Stimulated activated CD4-positive, alpha-beta T cell treated with anti-CD3 and anti-CD28 coated beads, Interleukin-2, amount 100 ng/mL, for 24 hours (primary cell): Measurements from ENCODE around the gene FOXN3.
"Not testable (repeated sequence)": the region's sequence is repeated elsewhere in the genome, so short reads cannot be mapped to it uniquely, and the experiment has no call there.

Source experiments
- DNase-seq, 2 donors: peaks; one replicate each; pipeline ENCODE4 v3.0.0-alpha.2; 2020

The FOXN3 gene

DNA sequence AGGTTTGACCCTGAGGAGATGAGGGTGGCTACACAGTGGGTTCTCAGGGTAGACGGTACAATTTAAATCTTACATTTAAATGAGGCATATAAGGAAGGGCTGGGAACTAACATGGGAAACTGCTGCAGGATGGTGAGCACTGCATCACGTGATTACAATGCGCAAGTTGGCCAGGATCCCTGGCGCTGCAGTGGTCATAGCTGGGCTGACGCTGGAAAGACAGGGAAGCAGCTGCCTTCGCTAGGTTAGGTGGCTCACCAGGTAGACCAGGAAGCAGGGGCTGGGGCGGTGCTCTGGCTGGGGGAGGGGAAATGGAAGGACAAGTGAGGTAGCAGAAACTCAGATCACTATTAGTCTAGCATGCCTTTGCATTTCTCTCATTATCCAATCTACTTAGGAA lies 149.9 kb downstream of the FOXN3 start:
- no peak for DNase-seq

DNA sequence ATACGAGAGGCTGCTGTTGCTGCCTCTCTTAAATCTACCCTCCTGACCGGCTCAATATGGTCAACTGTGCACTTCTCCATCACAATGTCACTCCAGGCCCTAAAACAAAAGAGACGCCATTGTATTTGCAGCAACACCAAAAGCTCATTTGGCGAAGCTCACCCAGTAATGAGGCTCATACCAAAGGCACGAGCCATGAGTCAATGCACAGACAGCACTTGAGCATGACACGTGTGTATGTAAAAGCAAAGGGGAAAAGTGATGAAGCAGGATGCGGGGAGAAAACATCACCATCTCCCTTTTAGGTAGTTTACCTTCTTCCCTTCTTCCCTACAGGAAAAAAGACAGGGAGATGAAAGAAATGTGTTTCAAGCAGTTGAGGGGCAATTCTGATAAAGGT lies 150.3 kb downstream of the FOXN3 start:
- DNase-seq, result no peak

DNA sequence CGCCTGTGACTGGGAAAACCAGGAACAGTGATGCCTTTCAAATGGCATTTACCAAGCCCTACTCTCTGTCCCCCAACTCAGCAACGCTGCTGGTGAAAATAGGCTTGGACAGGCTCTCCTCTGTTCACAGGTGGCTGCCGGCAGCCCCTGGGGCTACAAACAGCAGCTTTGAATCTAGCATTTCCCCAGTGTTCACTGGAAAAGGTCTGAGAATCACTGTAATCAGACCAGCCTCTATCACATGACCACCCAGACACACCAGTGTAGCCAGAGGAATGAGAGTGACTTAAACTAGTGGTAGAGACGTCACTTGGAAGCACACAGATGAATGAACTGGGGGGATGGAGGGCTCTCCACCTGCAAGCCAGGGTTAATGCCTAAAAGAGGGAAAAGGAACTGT lies 151.8 kb downstream of the FOXN3 start:
- DNase-seq, result no peak

DNA sequence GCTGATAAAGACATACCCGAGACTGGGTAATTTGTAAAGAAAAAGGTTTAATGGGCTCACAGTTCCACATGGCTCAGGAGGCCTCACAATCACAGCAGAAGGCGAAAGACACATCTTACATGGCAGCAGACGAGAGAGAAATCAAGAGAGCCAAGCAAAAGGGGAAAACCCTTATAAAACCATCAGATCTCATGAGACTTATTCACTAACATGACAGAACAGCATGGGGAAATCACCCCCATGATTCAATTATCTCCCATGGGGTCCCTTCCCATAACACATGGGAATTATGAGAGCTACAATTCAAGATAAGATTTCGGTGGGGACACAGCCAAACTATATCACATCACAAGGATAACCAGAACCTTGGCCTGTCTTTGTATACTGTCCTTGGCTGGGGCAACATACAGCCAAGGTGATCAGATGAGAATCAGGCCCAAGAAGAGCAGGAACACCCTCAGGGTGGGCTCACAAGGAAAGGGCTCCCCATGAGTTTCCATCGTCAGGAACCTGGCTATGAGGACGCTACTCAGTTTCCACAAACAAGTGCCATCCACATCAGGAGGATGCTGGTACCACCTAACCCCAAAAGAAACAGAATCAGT lies 152.7 kb downstream of the FOXN3 start:
- no peak for DNase-seq

DNA sequence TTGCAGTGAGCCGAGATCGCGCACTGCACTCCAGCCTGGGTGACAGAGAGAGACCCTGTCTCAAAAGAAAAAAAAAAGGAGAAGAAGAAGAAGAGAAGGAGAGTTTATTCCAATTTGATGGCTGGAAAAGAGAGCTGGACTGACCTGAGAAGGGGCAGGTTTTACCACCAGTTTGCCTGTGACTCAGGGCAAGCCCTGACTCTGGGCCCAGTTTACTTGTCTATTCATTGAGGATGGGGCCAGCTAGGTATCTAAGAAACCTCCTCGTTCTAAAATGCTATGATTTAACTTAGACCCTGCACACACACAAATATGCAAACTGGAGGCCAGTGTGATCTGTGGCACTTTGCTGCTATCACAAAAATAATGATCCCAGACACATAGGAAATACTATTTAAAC lies 155.0 kb downstream of the FOXN3 start:
- DNase-seq, result no peak

- DNase-seq, result no peak
These were observed 156.1 kb downstream of the FOXN3 start for GRCh38 chr14:89260898-89261297.

DNA sequence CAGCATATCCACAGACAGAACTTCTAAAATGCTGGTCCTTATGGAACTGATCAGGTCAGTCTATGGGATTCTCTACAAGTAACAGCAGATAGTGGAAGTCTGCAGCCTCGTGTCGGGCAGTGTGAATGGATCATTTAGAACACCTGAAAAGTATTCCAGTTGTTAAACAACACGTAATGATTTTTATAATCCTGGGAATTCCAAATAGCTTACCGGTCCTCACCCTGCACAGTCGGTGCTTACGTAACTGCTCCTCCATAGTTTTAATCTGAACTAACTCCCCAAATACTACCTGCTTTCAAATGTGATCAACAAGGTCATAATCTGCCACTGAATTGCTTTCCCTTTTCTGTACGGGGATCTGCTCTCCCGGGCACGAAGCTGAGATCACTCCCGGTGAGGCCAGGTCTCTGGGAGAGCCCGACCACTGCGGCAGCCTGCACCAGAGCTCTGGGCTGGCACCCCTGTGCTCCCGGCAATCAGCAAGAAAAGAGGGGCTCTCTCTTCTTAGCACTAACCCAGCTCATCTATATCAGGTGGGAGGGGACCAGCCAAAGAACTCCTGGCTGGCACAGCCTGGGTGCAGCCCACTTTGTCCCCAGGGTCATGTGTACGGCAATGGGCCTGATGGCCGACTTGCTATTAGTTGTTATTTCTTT lies 157.0 kb downstream of the FOXN3 start:
- no peak for DNase-seq

- DNase-seq, result no peak
These were observed 158.2 kb downstream of the FOXN3 start for GRCh38 chr14:89258728-89259273.

- no peak for DNase-seq
These were observed 160.1 kb downstream of the FOXN3 start for GRCh38 chr14:89256951-89257350.

DNA sequence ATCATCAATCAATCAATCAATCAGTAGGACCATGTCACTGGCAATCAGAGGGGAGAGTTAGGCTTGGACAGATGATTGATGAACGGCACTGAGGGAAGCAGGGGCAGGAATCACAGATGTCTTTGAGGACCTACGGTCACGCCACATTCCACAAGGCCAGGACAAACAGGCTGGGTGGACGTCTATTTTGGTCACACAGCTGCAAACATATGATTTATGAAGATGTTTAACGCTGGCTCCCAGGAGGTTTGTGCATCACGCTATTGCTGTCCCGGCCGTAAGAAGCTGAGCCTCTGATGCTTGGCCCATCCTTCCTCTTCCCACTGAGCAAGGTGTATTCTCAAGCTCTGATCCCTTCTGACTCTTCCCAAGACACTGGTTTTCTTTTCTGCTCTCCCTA lies 160.8 kb downstream of the FOXN3 start:
- no peak for DNase-seq

DNA sequence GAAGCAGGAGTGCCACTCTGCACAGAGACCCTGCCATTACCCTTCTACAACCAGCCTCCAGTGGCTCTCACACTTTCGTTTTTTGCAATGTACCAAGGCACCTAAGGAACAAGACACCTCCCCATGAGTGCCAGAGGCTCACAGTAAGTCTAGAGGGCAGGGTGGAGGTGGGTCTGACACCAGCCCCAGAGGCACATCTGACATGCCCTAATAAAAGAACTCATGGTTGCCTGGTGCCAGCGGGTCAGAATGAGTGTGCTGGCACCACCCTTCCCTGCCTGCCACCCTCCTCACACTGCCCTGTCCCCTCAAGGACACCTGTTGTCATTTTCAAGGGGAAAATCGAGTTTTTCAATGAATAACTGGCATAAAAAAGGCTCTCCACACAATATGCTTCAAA lies 161.2 kb downstream of the FOXN3 start:
- no peak for DNase-seq

DNA sequence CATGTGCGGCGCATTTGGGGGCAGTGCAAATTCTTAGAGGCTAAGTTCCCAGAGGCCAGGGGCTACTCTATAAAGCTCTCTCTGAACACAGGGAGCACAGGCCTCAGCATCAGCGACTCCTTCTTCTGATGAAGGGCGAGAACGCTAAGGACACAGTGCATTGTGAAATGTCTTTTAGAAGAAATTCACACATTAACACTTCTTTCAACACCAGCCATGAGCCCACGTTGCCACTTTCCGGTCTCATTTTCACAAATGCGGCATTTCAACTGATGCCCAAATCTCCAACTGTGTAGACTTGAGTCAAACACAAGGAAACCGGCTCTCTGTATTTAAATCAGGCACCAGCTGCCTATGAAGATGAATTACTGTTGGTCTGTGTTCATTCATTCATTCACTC lies 162.0 kb downstream of the FOXN3 start:
- no peak for DNase-seq

GRCh38 chr14:89254166-89254909 lies 162.7 kb downstream of the FOXN3 start:
- DNase-seq, result no peak

GRCh38 chr14:89252887-89253532 lies 164.0 kb downstream of the FOXN3 start:
- DNase-seq, result no peak

- no peak for DNase-seq
These were observed 166.0 kb downstream of the FOXN3 start for GRCh38 chr14:89251061-89251460.

DNA sequence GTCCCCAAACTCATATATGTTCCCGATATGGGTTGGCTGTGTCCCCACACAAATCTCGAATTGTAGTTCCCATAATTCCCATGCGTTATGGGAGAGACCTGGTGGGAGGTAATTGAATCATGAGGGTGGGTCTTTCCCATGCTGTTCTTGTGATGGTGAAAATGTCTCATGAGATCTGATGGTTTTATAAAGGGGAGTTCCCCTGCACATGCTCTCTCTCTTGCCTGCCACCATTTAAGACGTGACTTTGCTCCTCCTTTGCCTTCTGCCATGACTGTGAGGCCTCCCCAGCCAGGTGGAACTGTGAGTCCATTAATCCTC lies 166.4 kb downstream of the FOXN3 start:
- not testable (repeated sequence) for DNase-seq

DNA sequence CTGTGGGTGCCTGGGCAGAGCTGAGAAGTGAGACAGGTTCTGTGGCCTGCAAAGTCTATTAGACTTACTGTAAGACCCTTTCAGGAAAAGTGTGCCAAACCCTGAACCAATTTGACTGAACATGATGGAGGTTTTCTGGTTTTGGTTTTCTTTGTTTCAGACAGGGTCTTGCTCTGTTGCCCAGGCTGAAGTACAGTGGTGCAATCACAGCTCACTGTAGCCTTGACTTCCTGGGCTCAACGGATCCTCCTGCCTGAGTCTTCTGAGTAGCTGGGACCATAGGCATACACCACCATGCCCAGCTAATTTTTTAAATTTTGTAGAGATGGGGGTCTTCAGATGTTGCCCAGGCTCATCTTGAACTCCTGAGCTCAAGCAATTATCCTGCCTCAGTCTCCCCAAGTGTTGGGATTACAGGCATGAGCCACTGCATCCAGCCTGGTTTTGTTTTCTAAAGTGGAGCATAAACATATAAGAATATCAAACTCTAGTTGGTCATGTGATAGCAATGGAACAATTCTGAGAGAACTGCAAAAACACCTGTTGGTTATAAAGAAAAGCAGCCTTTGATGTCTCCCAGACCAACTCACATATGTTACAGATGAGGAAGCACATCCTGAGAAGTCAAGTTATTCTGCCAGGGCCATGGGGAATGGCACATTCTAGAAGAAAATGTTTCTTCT lies 166.9 kb downstream of the FOXN3 start:
- DNase-seq, result no peak

GRCh38 chr14:89249065-89249695 lies 167.9 kb downstream of the FOXN3 start:
- no peak for DNase-seq

- no peak for DNase-seq
These were observed 168.5 kb downstream of the FOXN3 start for GRCh38 chr14:89248411-89249064.

DNA sequence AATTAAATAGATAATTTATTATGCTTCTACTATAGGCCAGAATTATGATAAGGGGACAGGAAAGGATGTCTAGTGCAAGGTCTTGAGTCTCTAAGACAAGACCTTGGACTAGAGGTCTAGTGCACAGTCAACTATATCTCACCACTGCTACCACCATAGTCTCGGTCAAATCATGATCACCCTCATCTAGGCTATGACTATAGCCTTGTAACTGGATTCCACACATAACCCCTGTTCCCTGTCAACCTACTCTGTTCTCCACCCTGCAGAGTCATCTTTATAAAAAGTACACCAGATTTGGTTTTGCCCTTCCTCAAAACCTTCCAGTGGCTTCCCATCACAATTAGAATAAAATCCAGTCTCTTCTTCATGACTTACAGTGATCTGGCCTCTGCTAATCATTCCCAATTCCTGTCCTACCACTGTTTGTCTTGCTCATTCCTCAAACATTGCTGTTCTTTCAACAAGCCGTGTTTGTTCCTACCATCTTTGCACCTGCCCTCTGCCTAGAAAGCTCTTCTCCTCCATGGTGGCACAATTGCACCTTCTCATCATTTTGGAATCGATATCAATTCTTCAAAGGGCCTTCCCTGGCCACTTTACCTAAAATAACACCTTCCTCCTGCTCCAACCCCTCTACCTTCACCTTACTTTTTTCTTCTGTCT lies 169.4 kb downstream of the FOXN3 start:
- DNase-seq, result no peak

GRCh38 chr14:89246290-89246689 lies 170.7 kb downstream of the FOXN3 start:
- DNase-seq, result no peak
